IPS DF 6.9 (cell line): ENCODE measurements around the gene ZDHHC14.
"Not testable (repeated sequence)": the region's sequence is repeated elsewhere in the genome, so short reads cannot be mapped to it uniquely, and the experiment has no call there.

Source experiments
- DNase-seq: peaks from one replicate; pipeline ENCODE4 v3.0.0-alpha.2; 2013; ENCODE audit warnings: low read depth, low spot score
- H3K27ac ChIP-seq: one replicate; pipeline ENCODE4 v1.5.1; 2013; ENCODE audit warnings: low read length, control low read depth
- H3K27me3 ChIP-seq: 2 replicates; pipeline ENCODE4 v1.6.1; 2013; ENCODE audit warnings: mild to moderate bottlenecking, low read length; ENCODE audit not compliant: control insufficient read depth, insufficient read depth
- H3K36me3 ChIP-seq: 2 replicates; pipeline ENCODE4 v1.6.1; 2013; ENCODE audit warnings: low read length; ENCODE audit not compliant: control insufficient read depth, insufficient read depth
- H3K4me1 ChIP-seq: 2 replicates; pipeline ENCODE4 v1.6.1; 2013; ENCODE audit warnings: low read length; ENCODE audit not compliant: control insufficient read depth, insufficient read depth
- H3K4me3 ChIP-seq: 2 replicates; pipeline ENCODE4 v1.5.1; 2013; ENCODE audit warnings: mild to moderate bottlenecking, low read length
- H3K9me3 ChIP-seq: 2 replicates; pipeline ENCODE4 v1.6.1; 2013; ENCODE audit warnings: low read length, inconsistent platforms; ENCODE audit not compliant: control insufficient read depth, insufficient read depth
- WGBS: extraction: QIAGEN DNeasy Blood & Tissue Kit; methylation state at CpG from one replicate; pipeline ENCODE4 v1.1.7; 2013; ENCODE audit warnings: mixed read lengths, missing lambda C conversion rate; ENCODE audit not compliant: insufficient read length, insufficient coverage; 5-methylcytosine and 5-hydroxymethylcytosine counted together

Gene ZDHHC14

DNA sequence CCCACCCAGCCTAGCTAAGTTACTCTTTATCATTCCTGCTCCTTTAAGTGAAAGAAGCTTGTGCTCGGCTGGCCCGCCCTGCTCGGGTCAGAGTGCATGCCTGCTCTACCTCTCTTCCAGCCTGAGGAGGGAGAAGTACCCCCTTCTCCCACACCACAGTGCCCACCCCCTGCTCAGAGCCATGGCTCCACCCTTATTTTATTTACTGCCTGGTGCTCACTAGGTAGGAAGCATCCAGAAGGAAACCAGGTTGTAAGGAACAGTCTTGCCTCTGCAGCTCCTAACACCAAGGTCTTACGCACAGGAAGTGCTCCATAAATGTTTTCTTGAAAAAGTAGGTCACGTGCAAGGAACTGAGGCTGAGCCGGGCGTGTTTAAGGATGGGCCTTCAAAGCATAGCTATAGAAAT, 336.4 kb downstream of the ZDHHC14 start:
- Histone ChIP-seq H3K27me3 (no peaks in the 10 kb centered on the region), H3K9me3 (no peaks in the 10 kb centered on the region), H3K27ac (no peak overlapping the region), H3K36me3 (no peaks in the 10 kb centered on the region), H3K4me1 (peaks cover 6% of the 10 kb centered on the region), H3K4me3 (no peak overlapping the region)
- DNase-seq, result no peak
- no CpG with 5 or more reads among the region's 7 CpGs for WGBS

DNA sequence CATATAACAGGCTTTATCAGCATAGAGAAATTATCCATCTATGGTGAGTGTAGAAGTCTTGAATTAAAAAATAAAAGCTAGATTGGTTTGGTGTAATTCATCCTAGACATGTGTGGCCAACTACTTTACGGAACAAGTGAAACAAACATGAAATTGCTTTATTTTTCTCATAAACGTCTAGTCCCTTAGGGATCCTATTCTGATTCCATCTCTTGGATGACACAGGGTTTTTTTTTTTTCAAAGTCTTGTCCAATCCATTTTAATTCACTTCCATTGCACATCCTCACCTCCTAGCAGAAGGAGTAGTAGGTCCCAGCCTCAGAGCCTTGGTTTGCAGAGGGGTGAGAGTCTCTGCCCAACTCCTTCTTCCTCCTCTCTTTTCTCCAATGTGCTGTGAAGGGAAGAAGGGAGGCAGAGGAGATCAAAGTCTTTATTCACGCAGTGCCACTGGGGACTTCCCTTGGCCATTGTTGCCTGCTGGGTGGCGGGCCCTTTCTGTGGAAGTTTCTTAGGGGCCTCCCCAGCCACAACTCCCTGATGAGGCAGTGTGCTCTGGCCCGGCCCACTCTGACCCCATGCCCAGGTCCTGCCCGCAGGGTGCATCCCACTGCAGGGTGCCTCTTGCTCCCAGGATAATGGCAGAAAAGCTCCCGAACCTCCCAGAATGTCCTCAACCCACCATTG, 337.7 kb downstream of the ZDHHC14 start:
- WGBS, result no CpG with 5 or more reads among the region's 7 CpGs
- DNase-seq, result no peak
- no peaks in the 10 kb centered on the region for H3K27me3 ChIP-seq
- no peak overlapping the region for H3K27ac ChIP-seq
- peaks cover 6% of the 10 kb centered on the region for H3K4me1 ChIP-seq
- H3K4me3 ChIP-seq, result no peak overlapping the region
- no peaks in the 10 kb centered on the region for H3K36me3 ChIP-seq
- H3K9me3 ChIP-seq, result no peaks in the 10 kb centered on the region

DNA sequence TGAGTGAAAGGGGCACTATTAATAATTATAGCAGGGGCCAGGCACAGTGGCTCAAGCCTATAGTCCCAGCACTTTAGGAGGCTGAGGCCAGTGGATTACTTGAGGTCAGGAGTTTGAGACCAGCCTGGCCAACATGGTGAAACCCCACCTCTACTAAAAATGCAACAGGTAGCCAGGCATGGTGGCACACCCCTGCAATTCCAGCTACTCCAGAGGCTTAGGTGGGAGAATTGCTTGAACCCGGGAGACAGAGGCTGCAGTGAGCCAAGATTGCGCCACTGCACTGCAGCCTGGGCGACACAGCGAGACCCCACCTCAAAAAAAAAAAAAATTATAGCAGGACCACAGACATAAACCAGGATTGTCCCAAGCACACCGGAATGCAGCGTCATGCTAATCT, 340.0 kb downstream of the ZDHHC14 start:
- H3K27me3 ChIP-seq, H3K36me3 ChIP-seq, H3K9me3 ChIP-seq, H3K4me3 ChIP-seq, DNase-seq, H3K4me1 ChIP-seq, H3K27ac ChIP-seq: not testable (repeated sequence)
- WGBS, result no CpG with 5 or more reads among the region's 6 CpGs

DNA sequence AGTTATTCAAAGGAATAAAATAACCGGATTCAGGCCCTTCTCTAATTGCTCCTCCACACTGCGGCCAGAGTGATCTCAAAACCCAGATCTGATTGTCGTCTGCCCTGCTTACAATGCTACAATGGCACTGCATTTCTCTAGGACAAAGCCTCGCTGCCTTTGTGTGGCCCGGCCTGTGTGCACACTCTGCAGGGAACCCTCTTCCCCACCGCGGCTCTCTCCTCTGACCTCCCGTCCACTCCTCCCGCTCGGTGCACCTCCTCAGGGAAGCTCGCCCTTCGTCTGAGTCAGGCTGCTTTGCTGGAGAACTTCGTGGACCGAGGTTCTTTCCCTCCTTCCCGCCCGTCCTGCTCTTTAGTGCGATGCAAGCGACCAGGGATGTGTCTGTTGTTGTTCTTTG, 340.4 kb downstream of the ZDHHC14 start:
- Histone ChIP-seq H3K9me3 (no peaks in the 10 kb centered on the region), H3K4me3 (no peak overlapping the region), H3K27me3 (no peaks in the 10 kb centered on the region), H3K4me1 (peaks cover 2% of the 10 kb centered on the region; the same call in 1 of the 2 replicates), H3K36me3 (no peaks in the 10 kb centered on the region), H3K27ac (no peak overlapping the region)
- WGBS, result no CpG with 5 or more reads among the region's 18 CpGs
- DNase-seq, result no peak

DNA sequence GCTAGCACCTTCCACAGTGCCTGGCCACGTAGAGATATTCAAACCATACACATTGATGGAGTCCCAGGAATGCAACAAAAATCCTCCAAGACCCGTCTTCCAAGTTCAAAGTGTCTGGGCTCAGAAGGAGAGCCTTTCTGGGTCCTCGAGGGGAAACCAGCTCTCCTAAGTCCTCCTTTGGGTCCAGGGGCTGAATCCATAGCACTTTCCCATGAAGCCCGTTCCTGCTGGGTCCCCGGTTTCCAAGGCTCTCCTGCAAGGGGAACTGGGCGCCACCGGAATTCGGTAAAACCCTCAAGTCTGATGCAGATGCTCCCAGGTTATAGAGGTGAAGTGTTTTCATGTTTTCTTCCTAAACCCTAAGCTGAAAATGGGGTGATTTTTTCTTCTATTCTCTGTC, 340.8 kb downstream of the ZDHHC14 start:
- no CpG with 5 or more reads among the region's 8 CpGs for WGBS
- no peaks in the 10 kb centered on the region for H3K36me3 ChIP-seq
- H3K27me3 ChIP-seq, result no peaks in the 10 kb centered on the region
- H3K4me3 ChIP-seq, result no peak overlapping the region
- peaks cover 2% of the 10 kb centered on the region; the same call in 1 of the 2 replicates for H3K4me1 ChIP-seq
- H3K9me3 ChIP-seq, result no peaks in the 10 kb centered on the region
- DNase-seq, result no peak
- H3K27ac ChIP-seq, result no peak overlapping the region

DNA sequence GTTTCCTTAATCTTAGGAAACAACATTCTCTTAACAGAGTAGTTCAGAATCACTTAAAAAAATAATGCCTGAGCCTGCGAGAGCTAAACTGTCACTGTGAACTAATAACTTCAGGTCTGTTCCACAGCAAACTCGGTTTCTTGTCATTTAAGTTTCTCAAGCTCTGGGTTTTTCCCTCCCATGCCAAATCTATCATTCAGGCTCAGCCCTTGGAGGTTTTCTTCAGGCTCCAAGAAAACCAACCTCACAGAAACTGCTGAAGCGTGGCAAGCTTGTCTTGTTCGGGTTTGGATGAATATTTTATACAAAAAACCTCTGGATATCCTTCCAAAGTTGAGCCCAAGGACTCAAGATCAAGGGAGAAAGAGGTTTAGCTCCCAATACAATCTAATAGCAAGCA, 342.4 kb downstream of the ZDHHC14 start:
- H3K27ac ChIP-seq, result no peak overlapping the region
- H3K4me3 ChIP-seq, result no peak overlapping the region
- H3K4me1 ChIP-seq, result peaks cover 2% of the 10 kb centered on the region; the same call in 1 of the 2 replicates
- no peaks in the 10 kb centered on the region for H3K27me3 ChIP-seq
- no CpG with 5 or more reads among the region's 4 CpGs for WGBS
- no peak for DNase-seq
- H3K36me3 ChIP-seq, result no peaks in the 10 kb centered on the region
- H3K9me3 ChIP-seq, result no peaks in the 10 kb centered on the region

DNA sequence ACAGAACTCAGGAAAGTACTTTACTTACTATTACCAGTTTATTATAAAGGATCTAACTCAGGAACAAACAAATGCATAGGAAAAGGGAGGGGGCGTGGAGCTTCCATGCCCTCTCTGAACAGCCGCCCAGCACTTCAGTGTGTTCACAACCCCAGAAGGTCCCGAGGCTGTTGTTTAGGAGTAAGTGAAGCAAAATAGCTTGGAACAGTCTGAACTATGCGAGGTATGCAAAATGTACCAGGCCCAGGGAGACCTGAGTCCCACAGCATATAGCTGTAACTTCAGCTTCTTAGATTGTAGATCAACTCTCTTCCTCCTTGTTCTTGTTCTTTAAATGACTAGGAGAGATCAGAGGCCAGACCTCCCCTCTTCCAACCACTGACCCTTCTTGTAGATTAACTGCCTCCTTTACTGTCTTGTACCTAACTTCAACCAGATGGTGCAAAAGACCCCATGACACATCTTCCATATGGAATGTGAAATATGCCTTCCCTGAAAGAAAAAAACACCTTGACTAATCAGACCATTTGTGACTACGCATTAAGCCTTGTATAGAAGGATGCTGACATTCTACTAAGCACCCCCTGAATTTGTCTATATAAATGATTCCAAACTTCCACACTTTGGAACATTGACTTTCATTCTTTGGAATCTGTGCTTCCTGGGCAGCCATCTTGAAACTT, 343.3 kb downstream of the ZDHHC14 start:
- no peaks in the 10 kb centered on the region for H3K27me3 ChIP-seq
- no peak overlapping the region for H3K4me3 ChIP-seq
- no peaks in the 10 kb centered on the region for H3K36me3 ChIP-seq
- no CpG with 5 or more reads among the region's 5 CpGs for WGBS
- no peaks in the 10 kb centered on the region for H3K4me1 ChIP-seq
- H3K27ac ChIP-seq, result no peak overlapping the region
- H3K9me3 ChIP-seq, result no peaks in the 10 kb centered on the region
- no peak for DNase-seq

DNA sequence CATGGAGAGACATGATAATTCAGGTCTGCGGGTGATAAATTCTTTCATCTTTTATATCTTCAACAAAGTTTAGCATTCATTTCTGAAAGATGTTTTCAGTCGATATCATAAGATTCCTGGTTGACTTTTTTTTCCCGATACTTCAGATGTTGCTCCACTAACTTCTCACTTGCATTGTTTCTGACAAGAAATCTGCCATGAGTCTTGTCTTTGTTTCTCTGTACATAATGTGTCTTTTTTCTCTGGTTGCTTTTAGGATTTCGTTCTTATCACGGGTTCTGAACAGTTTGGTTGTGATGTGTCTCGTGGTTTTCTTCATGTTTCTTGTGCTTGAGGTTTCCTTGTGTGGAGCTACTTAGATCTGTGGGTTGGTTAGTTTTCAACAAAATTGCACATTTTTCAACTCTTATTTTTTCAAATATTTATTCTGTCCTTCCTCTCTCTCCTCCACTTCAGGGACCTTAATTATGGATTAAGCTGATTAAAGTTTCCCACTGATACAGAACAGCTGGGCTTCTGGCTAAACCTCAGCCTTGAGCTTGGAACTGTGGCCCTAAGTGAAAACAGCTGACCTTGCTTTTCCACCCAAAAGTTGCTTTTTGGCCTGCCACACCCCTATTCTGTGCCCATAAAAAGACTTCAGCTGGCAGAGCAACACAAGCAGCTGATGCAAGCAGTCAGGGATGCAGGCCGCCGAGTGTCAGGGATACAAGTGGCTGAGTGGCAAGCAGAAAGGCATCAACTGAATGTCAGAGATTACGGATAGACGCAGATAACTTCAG, 344.2 kb downstream of the ZDHHC14 start:
- H3K4me3 ChIP-seq, result no peak overlapping the region
- H3K36me3 ChIP-seq, result no peaks in the 10 kb centered on the region
- H3K27me3 ChIP-seq, result no peaks in the 10 kb centered on the region
- H3K9me3 ChIP-seq, result no peaks in the 10 kb centered on the region
- no CpG with 5 or more reads among the region's 10 CpGs for WGBS
- no peaks in the 10 kb centered on the region for H3K4me1 ChIP-seq
- no peak overlapping the region for H3K27ac ChIP-seq
- no peak for DNase-seq

DNA sequence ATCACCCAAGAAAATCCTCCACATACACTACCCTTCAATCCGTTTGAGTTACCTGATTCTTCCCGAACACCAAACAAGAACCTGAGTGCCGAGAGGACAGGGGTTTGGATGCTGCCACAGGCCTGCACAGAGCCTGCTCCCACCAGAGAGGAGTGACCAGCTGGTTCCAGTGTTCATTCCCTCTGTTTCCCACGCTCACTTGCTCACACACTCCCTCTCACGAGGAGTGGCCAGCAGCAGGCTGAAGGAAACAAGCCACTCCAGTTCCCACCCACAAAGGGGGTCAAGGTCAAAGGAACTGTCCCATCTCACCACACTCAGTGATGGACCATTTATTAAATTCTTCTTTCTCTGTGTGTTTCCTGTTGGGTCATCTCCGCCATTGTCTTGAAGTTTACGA, 344.8 kb downstream of the ZDHHC14 start:
- Histone ChIP-seq H3K9me3 (no peaks in the 10 kb centered on the region), H3K4me3 (no peak overlapping the region), H3K4me1 (no peaks in the 10 kb centered on the region), H3K27me3 (no peaks in the 10 kb centered on the region), H3K27ac (no peak overlapping the region), H3K36me3 (no peaks in the 10 kb centered on the region)
- no peak for DNase-seq
- WGBS, result no CpG with 5 or more reads among the region's 7 CpGs

DNA sequence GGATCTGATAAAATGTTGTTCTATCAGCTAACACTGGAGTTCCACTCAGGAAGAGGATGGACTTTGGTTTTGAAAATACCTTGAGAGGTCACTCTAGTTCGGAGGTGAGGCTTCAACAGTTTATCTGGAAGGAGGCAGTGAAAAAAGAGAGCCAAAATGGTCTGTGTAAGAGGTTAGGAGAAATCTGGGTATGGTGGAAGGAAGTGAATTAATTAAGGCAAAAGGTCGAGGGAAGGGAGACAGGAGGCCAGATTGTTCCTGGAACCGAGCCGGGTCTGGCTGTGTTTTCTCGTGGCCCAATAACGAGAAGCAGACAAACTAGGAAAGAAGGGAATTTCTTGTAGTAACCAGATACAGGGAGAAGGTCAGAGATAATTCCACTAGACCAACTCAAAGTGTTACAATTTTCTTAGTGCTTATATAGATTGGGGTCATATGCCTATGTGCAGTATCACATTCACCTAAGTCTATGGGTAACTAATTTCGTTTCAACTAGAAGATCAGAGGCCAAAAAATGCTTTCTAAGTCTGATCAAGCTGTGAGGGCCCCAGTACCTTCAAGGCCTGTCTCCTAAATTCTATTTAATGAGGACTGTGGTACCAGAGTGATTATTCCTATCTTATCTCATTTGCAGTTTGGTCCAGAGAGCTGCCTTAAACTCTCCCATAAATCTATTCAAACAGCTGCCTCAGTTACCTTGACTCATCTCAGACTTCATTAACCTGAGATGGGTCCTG, 346.1 kb downstream of the ZDHHC14 start:
- DNase-seq, result no peak
- Histone ChIP-seq H3K4me3 (no peak overlapping the region), H3K4me1 (no peaks in the 10 kb centered on the region), H3K9me3 (no peaks in the 10 kb centered on the region), H3K36me3 (no peaks in the 10 kb centered on the region), H3K27ac (no peak overlapping the region), H3K27me3 (no peaks in the 10 kb centered on the region)
- 100% methylated on average over 1 of the region's 7 CpGs for WGBS
